Muscle of leg (tissue), 11 donors: ENCODE results near the gene PRKAG2. TPM values are rescaled to one million over a fixed set of nuclear protein-coding genes. Genes with fewer than 3 reads are reported as not detected.

Source experiments
- DNase-seq: peaks from one replicate; pipeline ENCODE4 v3.0.0; 2013
- H3K27ac ChIP-seq: one replicate; pipeline ENCODE4 v1.5.1; 2013; ENCODE audit warnings: mild to moderate bottlenecking, low read length, control low read depth
- H3K27me3 ChIP-seq: one replicate; pipeline ENCODE4 v1.6.1; 2013; ENCODE audit warnings: low read length; ENCODE audit not compliant: control insufficient read depth, insufficient read depth
- H3K36me3 ChIP-seq: one replicate; pipeline ENCODE4 v1.6.1; 2013; ENCODE audit warnings: low read length; ENCODE audit not compliant: control insufficient read depth, insufficient read depth
- H3K4me1 ChIP-seq: one replicate; pipeline ENCODE4 v1.6.1; 2013; ENCODE audit warnings: low read length; ENCODE audit not compliant: control insufficient read depth, insufficient read depth
- H3K4me3 ChIP-seq: one replicate; pipeline ENCODE4 v1.5.1; 2013; ENCODE audit warnings: low read length, control low read depth
- H3K9me3 ChIP-seq: replicated peaks from 2 replicates; pipeline ENCODE4 v1.6.1; 2013; ENCODE audit warnings: low read depth, low read length; ENCODE audit not compliant: control insufficient read depth
- WGBS: methylation state at CpG from one replicate; pipeline ENCODE4 v1.1.5; 2013; ENCODE audit warnings: missing lambda C conversion rate; ENCODE audit not compliant: insufficient coverage; 5-methylcytosine and 5-hydroxymethylcytosine counted together
- polyA plus RNA-seq, 8 donors: library from polyadenylated mRNA; unstranded; fragments of 120-200 nt; gene quantifications; one replicate each; pipeline versions ENCODE4 v1.2.1 to v1.2.3, GENCODE V29; 2013; ENCODE audit warnings: inconsistent platforms in 1 of 8, low replicate concordance in 1 of 8; ENCODE audit not compliant: insufficient read length in 8 of 8, insufficient read depth in 1 of 8
- total RNA-seq: library from RNA; stranded (reverse); fragments of 120-200 nt; gene quantifications from one replicate; pipeline ENCODE4 v1.2.4, GENCODE V29; 2013

The PRKAG2 gene
- total and polyA plus RNA-seq, 9 donors = 3.9 to 16.4 (median 11.2) TPM

DNA sequence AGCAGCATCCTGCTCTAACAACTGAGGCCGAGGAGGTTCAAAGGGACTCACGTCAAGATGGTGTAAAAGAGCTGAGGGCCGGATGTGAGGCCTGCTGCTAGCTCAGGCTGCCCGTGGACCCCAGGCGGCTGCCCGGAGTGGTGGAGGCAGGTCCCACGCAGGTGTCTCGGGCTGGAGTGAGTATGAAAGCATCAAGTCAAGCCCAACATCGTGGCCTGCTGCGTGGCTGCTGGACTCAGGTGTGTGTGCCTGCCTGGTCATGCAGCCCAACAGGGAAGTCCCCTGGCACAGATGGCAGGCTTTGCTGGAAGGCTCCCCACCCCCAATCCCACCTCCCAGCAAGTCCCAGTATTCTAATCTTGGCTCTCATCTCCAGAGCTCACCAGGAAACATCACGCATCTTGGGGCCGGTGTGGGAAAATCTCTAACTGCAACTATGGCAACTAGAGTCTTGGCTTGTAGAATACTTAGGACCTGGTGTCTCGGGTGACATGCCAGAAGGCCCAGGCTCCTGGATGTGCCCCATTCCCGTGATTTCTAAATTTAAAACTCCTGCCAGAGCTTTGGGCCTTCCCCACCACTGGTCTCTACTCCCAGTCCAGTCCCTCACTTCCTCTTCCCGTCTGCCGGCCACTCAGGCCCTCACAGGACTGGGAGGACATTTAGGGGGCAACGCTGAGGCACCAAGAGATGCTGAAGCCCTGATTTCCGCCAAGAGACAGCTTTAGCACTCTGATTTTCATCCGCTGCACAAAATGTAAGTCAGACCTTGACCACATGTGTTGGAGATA lies 85.9 kb downstream of the PRKAG2 start:
- Histone ChIP-seq H3K36me3 (no peaks in the 10 kb centered on the region), H3K27me3 (no peaks in the 10 kb centered on the region), H3K4me3 (no peak overlapping the region), H3K9me3 (no peaks in the 10 kb centered on the region), H3K27ac (no peak overlapping the region), H3K4me1 (peaks cover 16% of the 10 kb centered on the region)
- WGBS = 74% methylated on average over 18 of the region's 19 CpGs
- DNase-seq = no peak

DNA sequence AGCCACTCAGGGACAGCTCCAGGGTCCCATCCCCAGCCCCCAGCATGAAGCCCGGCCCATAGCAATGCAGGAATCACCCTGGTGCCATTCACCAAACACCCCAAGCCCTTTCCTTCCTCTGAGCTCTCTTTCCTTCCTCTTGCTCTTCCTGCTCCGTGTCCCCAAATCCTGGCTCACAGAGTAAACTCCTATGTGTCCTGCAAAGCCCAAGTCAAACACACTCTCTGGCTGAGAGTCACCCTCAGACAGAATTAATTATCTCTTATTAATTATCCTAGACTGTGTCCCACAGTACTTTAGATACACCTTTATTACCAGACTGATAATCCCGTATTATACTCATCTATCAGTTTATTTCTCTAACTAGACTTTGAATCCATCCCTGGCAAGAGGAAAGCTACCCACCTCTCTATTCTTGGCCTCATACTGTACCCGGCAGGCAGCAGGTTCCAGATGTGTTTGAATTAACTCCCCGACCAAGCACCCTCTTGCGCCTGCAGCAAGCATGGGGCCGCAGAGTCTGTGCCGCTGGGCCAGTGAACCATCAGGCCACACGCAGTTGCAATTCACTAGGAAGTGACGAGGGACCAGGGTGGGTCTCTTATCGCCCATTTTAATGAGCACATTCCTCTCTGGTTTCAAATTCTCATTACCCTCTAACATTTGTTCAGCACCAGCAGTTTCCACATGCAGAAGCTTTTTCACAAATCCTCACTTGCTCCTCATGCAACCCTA lies 86.7 kb downstream of the PRKAG2 start:
- H3K27ac ChIP-seq = no peak overlapping the region
- no peaks in the 10 kb centered on the region for H3K9me3 ChIP-seq
- peaks cover 15% of the 10 kb centered on the region for H3K4me1 ChIP-seq
- no peaks in the 10 kb centered on the region for H3K36me3 ChIP-seq
- no peak overlapping the region for H3K4me3 ChIP-seq
- DNase-seq = no peak
- 86% methylated on average over 11 of the region's 11 CpGs for WGBS
- H3K27me3 ChIP-seq = peaks cover under 1% of the 10 kb centered on the region

DNA sequence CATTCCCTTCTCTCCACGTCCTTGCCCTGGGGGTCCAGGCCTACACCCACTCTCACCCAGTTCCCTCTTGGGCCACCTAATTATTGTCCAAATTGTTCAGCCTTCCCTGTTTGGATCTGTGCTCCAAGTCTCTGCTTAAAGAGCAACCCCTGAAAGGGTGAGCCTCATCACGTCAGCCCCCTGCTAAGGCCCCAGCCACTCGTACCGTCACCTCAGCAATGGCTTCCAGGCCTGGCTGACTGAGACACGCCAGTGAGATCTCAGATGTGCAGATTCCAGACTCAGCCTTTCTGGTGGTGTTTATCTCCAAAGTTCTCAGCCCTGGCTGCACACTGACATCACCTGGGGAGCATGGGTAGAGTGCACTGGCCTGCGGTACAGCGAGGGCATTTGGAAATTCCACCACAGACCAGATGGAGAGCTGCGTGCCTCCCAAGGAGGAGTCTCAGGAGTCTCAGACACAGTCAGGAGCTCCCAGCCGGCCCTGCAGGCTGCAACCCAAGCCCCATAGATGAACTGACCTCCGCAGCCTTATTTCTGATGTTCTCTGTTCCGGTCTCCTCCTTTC lies 87.5 kb downstream of the PRKAG2 start:
- Histone ChIP-seq H3K4me3 (no peak overlapping the region), H3K27ac (no peak overlapping the region), H3K4me1 (peaks cover 11% of the 10 kb centered on the region), H3K27me3 (peaks cover 2% of the 10 kb centered on the region), H3K9me3 (no peaks in the 10 kb centered on the region), H3K36me3 (no peaks in the 10 kb centered on the region)
- WGBS = 70% methylated on average over 10 of the region's 11 CpGs
- no peak for DNase-seq

DNA sequence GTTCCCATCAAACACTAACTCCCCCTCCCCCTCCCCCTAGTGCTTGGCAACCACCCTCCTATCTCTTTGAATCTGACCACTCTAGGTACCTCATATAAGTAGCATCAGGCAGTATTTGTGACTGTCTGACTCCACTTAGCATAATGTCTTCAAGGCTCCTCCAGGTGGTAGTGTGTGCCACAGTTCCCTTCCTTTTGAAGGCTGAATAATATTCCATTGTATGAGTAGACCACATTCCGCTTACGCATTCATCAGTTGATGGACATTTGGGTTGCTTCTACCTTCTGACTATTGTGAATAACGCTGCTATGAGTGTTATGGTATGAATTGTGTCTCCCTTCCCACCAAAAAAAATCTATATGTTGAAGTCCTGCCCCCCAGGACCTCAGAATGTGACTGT lies 89.6 kb downstream of the PRKAG2 start:
- peaks cover 10% of the 10 kb centered on the region for H3K27me3 ChIP-seq
- H3K9me3 ChIP-seq = no peaks in the 10 kb centered on the region
- no CpG with 5 or more reads among the region's 3 CpGs for WGBS
- no peak for DNase-seq
- no peak overlapping the region for H3K4me3 ChIP-seq
- H3K4me1 ChIP-seq = peaks cover 10% of the 10 kb centered on the region
- H3K27ac ChIP-seq = no peak overlapping the region
- H3K36me3 ChIP-seq = no peaks in the 10 kb centered on the region

DNA sequence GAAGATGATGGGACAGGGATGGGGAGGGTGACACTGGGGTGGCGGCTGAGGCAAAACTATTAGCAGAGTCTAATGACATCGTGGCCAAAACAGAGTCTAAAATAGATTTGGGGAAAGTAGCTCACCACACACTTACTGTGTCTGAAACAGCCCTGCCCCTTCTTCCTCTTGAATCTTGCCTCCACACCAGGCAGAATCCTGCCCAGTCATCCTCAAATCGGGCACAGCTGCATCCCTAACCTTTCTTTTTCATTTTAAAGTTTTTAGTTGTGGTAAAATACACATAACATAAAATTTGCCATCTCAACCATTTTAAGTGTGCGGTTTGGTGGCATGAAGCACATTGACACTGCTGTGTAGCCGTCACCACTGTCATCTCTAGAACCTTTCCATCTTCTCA lies 90.0 kb downstream of the PRKAG2 start:
- H3K36me3 ChIP-seq = no peaks in the 10 kb centered on the region
- no peak overlapping the region for H3K27ac ChIP-seq
- peaks cover 10% of the 10 kb centered on the region for H3K4me1 ChIP-seq
- no peak overlapping the region for H3K4me3 ChIP-seq
- H3K9me3 ChIP-seq = no peaks in the 10 kb centered on the region
- peaks cover 10% of the 10 kb centered on the region for H3K27me3 ChIP-seq
- no peak for DNase-seq
- WGBS = 100% methylated on average over 2 of the region's 5 CpGs

- Histone ChIP-seq H3K4me3 (no peak overlapping the region), H3K27me3 (peaks cover 10% of the 10 kb centered on the region), H3K4me1 (peaks cover 8% of the 10 kb centered on the region), H3K36me3 (no peaks in the 10 kb centered on the region), H3K27ac (no peak overlapping the region), H3K9me3 (no peaks in the 10 kb centered on the region)
- DNase-seq = no peak
- WGBS = 92% methylated on average over 16 of the region's 19 CpGs
Observed at GRCh38 chr7:151786241-151786640, 90.7 kb downstream of the PRKAG2 start.

GRCh38 chr7:151785681-151785965 lies 91.3 kb downstream of the PRKAG2 start:
- 100% methylated on average over 1 of the region's 7 CpGs for WGBS
- peaks cover 6% of the 10 kb centered on the region for H3K4me1 ChIP-seq
- no peaks in the 10 kb centered on the region for H3K36me3 ChIP-seq
- no peak overlapping the region for H3K4me3 ChIP-seq
- no peak for DNase-seq
- no peak overlapping the region for H3K27ac ChIP-seq
- no peaks in the 10 kb centered on the region for H3K9me3 ChIP-seq
- peaks cover 10% of the 10 kb centered on the region for H3K27me3 ChIP-seq

- Histone ChIP-seq H3K4me1 (peaks cover 6% of the 10 kb centered on the region), H3K4me3 (no peak overlapping the region), H3K36me3 (no peaks in the 10 kb centered on the region), H3K27ac (no peak overlapping the region), H3K9me3 (no peaks in the 10 kb centered on the region), H3K27me3 (peaks cover 10% of the 10 kb centered on the region)
- WGBS = 74% methylated on average over 12 of the region's 21 CpGs
- DNase-seq = no peak
Observed at GRCh38 chr7:151784853-151785680, 91.8 kb downstream of the PRKAG2 start.

- no peak for DNase-seq
Observed at GRCh38 chr7:151783958-151784575, 92.8 kb downstream of the PRKAG2 start.

More at GRCh38 chr7:151783958-151784575, 92.8 kb downstream of the PRKAG2 start:
- H3K36me3 ChIP-seq = no peaks in the 10 kb centered on the region
- peaks cover 6% of the 10 kb centered on the region for H3K4me1 ChIP-seq
- no peak overlapping the region for H3K4me3 ChIP-seq
- H3K27me3 ChIP-seq = peaks cover 14% of the 10 kb centered on the region
- H3K9me3 ChIP-seq = no peaks in the 10 kb centered on the region
- no peak overlapping the region for H3K27ac ChIP-seq
- WGBS = 87% methylated on average over 18 of the region's 18 CpGs
